OCI-LY3 (cell line): Measurements from ENCODE around the gene CCDC7.

Experiments
- H2AFZ ChIP-seq: fragments of 200-600, 300-600 bp; shearing (Covaris generic); 2 replicates; pipeline ENCODE4 v1.6.0; 2014; ENCODE audit warnings: antibody characterized with exemption, low read depth, low read length
- H3K27ac ChIP-seq: fragments of 200-600, 300-600 bp; sonication (generic); 2 replicates; pipeline ENCODE4 v1.5.1; 2014; ENCODE audit warnings: mild to moderate bottlenecking, low read length, moderate library complexity, mixed read lengths
- H3K27me3 ChIP-seq: fragments of 200-600, 300-600 bp; sonication (generic); 2 replicates; pipeline ENCODE4 v1.6.1; 2014; ENCODE audit warnings: low read depth, low read length, mixed read lengths
- H3K36me3 ChIP-seq: fragments of 200-600, 300-600 bp; sonication (generic); replicated peaks from 2 replicates; pipeline ENCODE3; 2014; ENCODE audit warnings: low read depth, low read length, mixed read lengths
- H3K4me1 ChIP-seq: fragments of 300-600, 200-600 bp; sonication (generic); 2 replicates; pipeline ENCODE4 v1.6.1; 2014; ENCODE audit warnings: low read length, mixed read lengths
- H3K4me2 ChIP-seq: fragments of 200-600, 300-600 bp; sonication (generic); 2 replicates; pipeline ENCODE4 v1.6.1; 2014; ENCODE audit warnings: low read length, mixed read lengths
- H3K4me3 ChIP-seq: fragments of 300-600, 200-600 bp; sonication (generic); 2 replicates; pipeline ENCODE4 v1.5.1; 2014; ENCODE audit warnings: antibody characterized with exemption, mild to moderate bottlenecking, low read length, moderate library complexity
- H3K79me2 ChIP-seq: fragments of 300-600, 200-600 bp; shearing (Covaris generic); 2 replicates; pipeline ENCODE4 v1.6.1; 2014; ENCODE audit warnings: mild to moderate bottlenecking, low read length, mixed read lengths
- H3K9ac ChIP-seq: fragments of 300-600, 200-600 bp; shearing (Covaris generic); 2 replicates; pipeline ENCODE4 v1.6.0; 2014; ENCODE audit warnings: mild to moderate bottlenecking, low read length, moderate library complexity
- H3K9me3 ChIP-seq: fragments of 200-600, 300-600 bp; shearing (Covaris generic); 2 replicates; pipeline ENCODE4 v1.6.1; 2014; ENCODE audit warnings: low read length, mixed read lengths; ENCODE audit not compliant: insufficient read depth
- H4K20me1 ChIP-seq: fragments of 200-600, 300-600 bp; sonication (generic); 2 replicates; pipeline ENCODE4 v1.6.1; 2016; ENCODE audit warnings: low read length, mixed read lengths; ENCODE audit not compliant: insufficient read depth
- CTCF ChIP-seq: fragments of 200-600, 300-600 bp; sonication (generic); IDR thresholded peaks from 2 replicates; pipeline ENCODE4 v1.5.1; 2014; ENCODE audit warnings: antibody characterized with exemption, low read length, low read depth
- EZH2phosphoT487 ChIP-seq: fragments of 200-600 bp; shearing (Covaris generic); IDR thresholded peaks from 2 replicates; pipeline ENCODE4 v1.6.1; 2018; ENCODE audit warnings: antibody characterized with exemption, mixed run types, low read depth

CCDC7 gene

GRCh38 chr10:32417911-32418547 lies 27.9 kb upstream of the CCDC7 start:
- Histone ChIP-seq H3K4me2 (no peak overlapping the region), H3K27me3 (no peaks in the 10 kb centered on the region), H4K20me1 (no peaks in the 10 kb centered on the region), H3K9me3 (no peaks in the 10 kb centered on the region), H2AFZ (no peak overlapping the region), H3K27ac (no peak overlapping the region), H3K79me2 (no peaks in the 10 kb centered on the region), H3K36me3 (no peaks in the 10 kb centered on the region), H3K9ac (no peak overlapping the region), H3K4me3 (no peak overlapping the region), H3K4me1 (no peaks in the 10 kb centered on the region)
- TF ChIP-seq EZH2phosphoT487: no peak
- TF ChIP-seq CTCF: no peak

GRCh38 chr10:32418572-32418971 lies 27.4 kb upstream of the CCDC7 start:
- no peak overlapping the region for H3K4me2 ChIP-seq
- no peaks in the 10 kb centered on the region for H3K36me3 ChIP-seq
- H3K79me2 ChIP-seq: no peaks in the 10 kb centered on the region
- no peak overlapping the region for H3K27ac ChIP-seq
- TF ChIP-seq CTCF (no peak), EZH2phosphoT487 (no peak)
- H2AFZ ChIP-seq: no peak overlapping the region
- no peaks in the 10 kb centered on the region for H3K27me3 ChIP-seq
- no peaks in the 10 kb centered on the region for H4K20me1 ChIP-seq
- H3K4me1 ChIP-seq: no peaks in the 10 kb centered on the region
- no peak overlapping the region for H3K4me3 ChIP-seq
- no peaks in the 10 kb centered on the region for H3K9me3 ChIP-seq
- no peak overlapping the region for H3K9ac ChIP-seq

- no peak overlapping the region for H2AFZ ChIP-seq
- H3K27me3 ChIP-seq: no peaks in the 10 kb centered on the region
- no peak overlapping the region for H3K27ac ChIP-seq
- H4K20me1 ChIP-seq: no peaks in the 10 kb centered on the region
- no peak overlapping the region for H3K9ac ChIP-seq
- no peaks in the 10 kb centered on the region for H3K9me3 ChIP-seq
- no peaks in the 10 kb centered on the region for H3K4me1 ChIP-seq
- H3K4me2 ChIP-seq: no peak overlapping the region
- H3K36me3 ChIP-seq: no peaks in the 10 kb centered on the region
- H3K79me2 ChIP-seq: no peaks in the 10 kb centered on the region
- H3K4me3 ChIP-seq: no peak overlapping the region
- no peak for TF ChIP-seq CTCF
- no peak for TF ChIP-seq EZH2phosphoT487
These were observed 26.3 kb upstream of the CCDC7 start for GRCh38 chr10:32419615-32420014.

GRCh38 chr10:32426186-32426585 lies 19.8 kb upstream of the CCDC7 start:
- Histone ChIP-seq H3K4me2 (no peak overlapping the region), H3K36me3 (no peaks in the 10 kb centered on the region), H3K79me2 (no peaks in the 10 kb centered on the region), H3K27ac (no peak overlapping the region), H3K9ac (no peak overlapping the region), H3K4me3 (no peak overlapping the region), H3K4me1 (no peaks in the 10 kb centered on the region), H2AFZ (no peak overlapping the region), H4K20me1 (no peaks in the 10 kb centered on the region), H3K27me3 (no peaks in the 10 kb centered on the region), H3K9me3 (no peaks in the 10 kb centered on the region)
- TF ChIP-seq EZH2phosphoT487: no peak
- no peak for TF ChIP-seq CTCF
